Effector CD8-positive, alpha-beta T cell (primary cell): ENCODE data around the gene POLR1F.
"Not testable (repeated sequence)": the region's sequence is repeated elsewhere in the genome, so short reads cannot be mapped to it uniquely, and the experiment has no call there.

Experiments
- DNase-seq: peaks from one replicate; lab custom pipeline; 2025; lab: John Stamatoyannopoulos, UW
- total RNA-seq, 4 experiments: gene quantifications; one replicate each; lab custom pipeline; 2026; lab: John Stamatoyannopoulos, UW

Gene POLR1F
- 21.9 to 46.1 (median 25.2) reads per million in 4 experiments for total RNA-seq

DNA sequence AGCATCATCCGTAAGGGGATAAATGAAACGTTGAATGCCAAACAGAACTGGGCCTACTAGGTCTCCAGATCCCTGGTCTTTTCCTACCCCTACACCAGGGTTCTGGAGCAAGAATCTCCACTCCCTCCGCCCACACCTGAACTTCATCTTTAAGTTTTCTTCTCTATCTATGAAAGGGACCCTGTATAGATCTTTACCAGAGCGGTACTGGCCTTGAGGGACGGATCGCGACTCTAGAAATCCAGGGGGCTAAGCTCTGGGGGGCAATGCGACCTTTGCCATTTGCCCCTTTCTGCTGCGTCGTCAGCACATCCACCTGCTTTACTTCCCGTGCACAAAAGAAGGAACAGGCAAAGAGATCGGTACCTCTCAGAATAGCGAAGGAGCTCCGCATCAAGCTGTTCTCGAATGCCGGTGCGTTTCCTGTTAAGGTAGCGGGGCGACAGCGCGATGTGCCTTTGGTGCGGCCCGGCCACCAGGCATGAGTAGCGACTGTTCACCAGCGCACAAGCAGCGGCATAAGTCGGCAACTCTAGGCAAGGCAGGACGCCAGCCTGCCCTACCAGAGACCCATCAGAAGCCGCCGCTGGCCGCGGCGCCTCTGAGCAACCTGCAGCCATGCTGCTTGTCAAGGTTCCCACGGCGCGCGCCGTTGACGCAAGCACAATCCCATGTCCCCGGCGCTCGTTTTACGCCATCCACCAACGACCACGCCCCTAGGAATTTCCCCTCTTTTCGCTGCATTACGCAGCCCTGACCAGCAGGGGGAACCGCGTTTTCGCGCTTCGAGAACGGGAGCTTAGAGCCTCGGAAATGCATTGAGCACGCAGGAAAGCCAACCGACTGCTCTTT lies at the start of gene POLR1F:
Gene POLR1F, minus strand, starts transcription at position 641 of the 852 bp plus-strand sequence. Its CDS starts 21 bp downstream, at position 620.
- DNase-seq: peak; percentile 86

- no peak for DNase-seq
These were observed 45.8 kb upstream of the POLR1F start for GRCh38 chr7:19754521-19755116.

GRCh38 chr7:19752020-19752419 lies 43.2 kb upstream of the POLR1F start:
- no peak for DNase-seq

- no peak for DNase-seq
These were observed 40.8 kb upstream of the POLR1F start for GRCh38 chr7:19749658-19750057.

- no peak for DNase-seq
These were observed 39.0 kb upstream of the POLR1F start for GRCh38 chr7:19747740-19748339.

DNA sequence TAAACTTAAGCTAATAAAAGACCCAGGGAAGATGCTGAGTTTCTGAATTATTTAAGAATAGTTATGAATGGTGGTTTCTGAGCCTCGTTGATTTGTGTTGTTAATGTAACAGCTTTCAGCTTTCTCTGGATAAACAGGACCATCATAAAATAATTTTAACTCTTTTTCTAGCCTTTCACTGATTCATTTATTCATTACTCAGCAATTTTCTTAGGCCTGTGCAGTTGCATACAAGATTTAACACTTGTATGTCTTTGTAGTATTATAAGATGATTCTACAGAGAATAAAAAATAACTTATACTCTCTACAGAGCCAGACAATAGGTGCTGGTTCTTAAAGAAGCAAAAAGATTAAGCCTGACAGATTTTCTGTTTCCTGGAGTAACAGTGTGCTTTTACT lies 35.2 kb upstream of the POLR1F start:
- no peak for DNase-seq

DNA sequence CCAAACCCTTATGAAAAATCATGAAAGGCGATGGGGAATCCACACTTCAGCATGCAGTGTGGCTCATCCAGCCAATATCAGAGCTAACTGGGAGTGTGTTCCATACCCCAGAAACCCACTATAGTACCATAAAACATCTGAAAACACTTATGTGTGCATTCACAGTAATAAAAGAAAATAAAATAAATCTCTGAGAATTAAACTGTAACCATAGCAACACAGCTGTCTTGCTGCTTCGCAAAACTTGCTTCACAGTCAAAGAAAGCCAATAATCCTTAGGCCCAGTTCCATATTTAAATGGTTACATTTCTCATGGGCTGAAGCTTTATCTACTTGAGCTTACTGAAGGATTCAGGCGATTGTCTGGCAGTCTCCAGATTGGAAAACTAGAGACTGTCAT lies 19.9 kb upstream of the POLR1F start:
- DNase-seq: no peak

DNA sequence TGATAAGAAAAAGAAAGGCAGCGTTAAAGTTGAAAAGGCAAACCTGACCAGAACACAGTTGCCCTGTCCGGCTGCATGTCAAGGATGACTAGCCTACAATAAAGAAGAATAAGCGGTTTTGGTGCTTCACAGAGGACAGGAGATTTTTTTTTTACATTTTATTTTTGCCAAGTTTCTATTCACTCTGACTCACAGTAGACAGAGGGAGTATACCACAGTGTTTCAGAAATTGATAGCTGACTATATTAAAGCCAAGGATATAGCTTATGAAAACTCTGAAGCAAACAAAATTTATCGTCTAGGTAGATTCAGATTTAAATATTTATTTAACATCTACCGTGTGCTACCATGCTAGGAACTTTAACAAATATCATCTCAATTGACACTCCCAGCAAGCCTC lies 16.9 kb upstream of the POLR1F start:
- no peak for DNase-seq

DNA sequence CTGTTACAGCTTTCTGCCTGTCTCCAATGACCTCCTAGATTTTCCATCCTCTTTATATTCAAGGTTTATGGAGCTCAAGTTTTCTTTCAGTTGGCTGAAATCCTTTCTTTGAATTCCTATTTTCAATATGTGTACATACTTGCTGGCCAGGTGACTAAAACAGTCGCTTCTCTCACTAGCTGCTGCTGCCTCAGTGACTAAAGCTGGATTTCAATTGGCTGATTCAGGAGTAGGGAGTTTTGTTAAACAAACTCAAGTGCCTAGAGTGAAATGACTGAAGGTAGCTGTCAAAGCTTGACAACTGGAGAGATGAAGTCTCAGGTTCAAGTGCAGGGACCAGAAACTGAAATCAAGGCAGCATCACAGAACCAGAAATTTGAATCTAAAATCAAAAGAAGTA lies 6.7 kb upstream of the POLR1F start:
- DNase-seq: no peak

DNA sequence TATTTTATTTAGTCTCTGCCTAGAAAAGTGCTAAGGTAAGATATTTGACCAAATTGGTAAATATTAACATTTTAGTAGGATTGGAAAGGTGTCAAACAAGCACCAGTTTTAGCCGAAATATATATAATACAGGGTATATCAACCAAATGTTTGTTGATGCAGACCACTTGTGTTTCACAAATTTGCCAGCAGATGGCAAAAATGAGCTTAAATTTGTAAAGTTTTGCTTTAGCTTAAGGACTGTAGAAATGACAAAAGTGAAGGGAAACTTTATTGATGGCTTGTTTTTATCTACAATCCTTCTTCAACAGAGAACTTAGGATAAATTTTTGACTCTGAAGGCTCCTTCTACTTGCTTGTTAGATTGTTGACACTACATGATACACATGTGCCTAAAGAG lies 4.8 kb upstream of the POLR1F start:
- peak; percentile 19 for DNase-seq

DNA sequence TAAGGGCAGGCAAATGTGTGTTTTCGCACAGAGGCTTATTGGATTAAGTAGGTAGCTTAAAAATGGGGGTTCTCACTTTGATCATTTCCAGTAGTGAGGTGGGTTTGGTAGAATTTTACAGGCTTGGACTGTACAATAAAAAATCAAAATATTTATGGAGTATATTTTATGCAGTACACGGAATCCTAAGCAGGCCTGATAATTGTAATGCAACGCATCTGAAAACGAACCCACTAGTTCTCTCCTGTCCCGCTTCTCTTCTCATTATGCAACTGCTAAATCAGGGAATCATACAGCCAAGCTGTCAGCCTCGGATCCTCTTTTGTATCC lies 377 bp upstream of the POLR1F start:
- DNase-seq: no peak

DNA sequence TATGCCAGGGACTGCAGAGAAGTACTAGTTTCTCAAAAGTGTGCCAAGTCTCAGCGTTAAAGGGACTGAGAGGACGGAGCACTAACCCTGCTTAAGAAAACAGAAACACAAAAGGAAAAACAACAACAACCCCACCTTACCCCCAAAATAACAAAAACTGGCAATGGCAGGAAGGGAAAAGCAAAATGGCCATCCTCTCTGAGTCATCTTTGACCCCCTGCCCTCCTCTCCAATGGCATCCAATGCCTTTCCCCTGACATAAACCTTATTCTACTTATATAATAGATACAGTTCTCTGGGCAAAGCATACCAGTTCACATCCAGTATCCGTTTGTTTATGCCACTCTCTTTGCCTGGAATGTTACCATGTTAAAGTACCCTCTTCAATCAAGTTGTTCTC lies 1.6 kb downstream of the POLR1F start:
- DNase-seq: no peak

DNA sequence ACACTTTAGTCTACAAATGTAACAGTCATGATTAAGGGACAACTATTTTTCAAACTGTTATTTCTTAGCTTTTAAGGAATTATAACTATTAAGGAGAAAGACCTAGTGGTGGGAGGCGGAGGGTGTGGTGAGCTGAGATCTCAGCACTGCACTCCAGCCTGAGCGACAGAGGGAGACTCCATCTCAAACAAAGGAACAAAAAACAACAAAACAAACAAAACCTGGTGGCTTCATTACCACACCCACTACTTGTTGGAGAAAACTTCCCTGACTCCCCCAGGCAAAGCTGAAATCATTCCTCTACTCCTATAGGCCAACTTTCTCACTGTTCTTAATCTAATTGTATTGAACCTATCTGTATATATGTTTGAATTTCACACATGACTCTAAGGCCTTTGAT lies 3.2 kb downstream of the POLR1F start:
- no peak for DNase-seq

- DNase-seq: no peak
These were observed 7.4 kb downstream of the POLR1F start for GRCh38 chr7:19701471-19701870.

DNA sequence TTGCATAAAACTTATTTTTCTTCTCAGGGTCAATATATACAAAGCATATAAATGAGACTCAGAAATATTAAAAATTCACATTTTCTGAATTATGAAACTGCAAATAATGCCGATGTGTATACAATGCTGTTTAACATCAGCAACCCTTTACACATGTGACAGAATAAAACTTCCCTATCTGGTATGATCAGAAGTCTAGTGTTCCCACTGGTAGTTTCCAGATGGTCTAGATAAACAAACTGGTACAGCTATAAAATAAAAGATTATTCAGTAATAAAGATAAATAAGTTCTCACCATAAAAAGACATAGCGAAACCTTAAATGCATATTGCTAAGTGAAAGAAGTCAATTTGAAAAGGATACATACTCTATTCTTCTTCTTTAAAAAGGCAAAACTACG lies 7.9 kb downstream of the POLR1F start:
- DNase-seq: no peak

DNA sequence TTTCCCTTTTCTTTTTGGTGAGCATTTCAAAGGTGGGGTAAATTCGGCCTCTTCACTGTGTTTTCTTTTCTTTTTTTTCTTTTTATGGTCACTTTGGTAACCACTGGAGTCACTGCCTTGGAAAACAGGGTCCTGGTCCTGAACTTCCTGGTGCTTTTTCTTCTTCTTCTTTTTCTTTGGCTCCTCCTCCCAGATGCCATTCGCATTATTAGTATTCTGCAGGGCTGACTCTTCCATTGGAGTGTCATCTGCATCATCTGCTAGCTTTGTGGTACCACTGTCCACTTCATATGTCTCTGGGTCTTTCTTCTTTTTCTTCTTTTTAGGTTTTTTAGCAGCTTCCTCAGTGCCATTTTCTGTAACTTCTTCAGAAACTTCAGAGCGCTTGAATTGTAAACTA lies 10.5 kb downstream of the POLR1F start:
- DNase-seq: no peak

DNA sequence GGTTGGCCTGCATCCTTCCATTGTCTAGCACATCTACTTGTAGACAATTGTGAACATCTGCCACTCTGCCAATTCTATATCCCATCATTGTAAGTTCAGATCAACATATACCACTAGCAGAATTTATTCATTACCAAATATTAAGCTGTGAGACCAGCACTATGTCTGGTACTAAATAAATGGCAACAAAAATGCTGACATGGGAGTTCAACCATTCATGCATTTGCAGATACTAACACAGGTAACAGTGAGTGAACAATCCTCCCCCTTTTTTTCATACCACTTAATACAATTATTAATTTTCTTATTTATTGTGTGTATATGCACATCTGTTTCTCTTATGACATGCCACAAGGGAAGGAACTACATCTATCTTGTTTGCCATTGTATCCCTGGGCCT lies 11.9 kb downstream of the POLR1F start:
- DNase-seq: no peak

GRCh38 chr7:19692111-19692828 lies 16.6 kb downstream of the POLR1F start:
- DNase-seq: no peak

DNA sequence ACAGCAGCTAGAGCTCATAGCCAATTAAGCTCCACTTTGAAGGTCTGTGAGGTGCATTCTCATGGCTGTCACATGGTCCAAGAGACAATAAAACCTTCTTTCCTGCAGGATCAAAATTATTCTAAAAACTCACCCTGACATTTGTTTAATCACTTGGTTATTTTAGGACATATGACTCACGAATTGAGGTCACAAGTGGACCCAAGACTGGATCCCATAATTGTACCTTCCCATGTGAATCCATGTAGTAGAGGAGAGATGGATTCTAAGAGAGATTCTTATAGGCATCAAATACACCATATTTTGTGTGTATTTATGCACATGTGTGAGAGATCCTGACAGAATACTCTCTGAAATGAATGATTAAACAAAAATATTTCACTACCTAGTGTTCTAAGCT lies 18.1 kb downstream of the POLR1F start:
- DNase-seq: no peak

GRCh38 chr7:19689130-19689529 lies 19.7 kb downstream of the POLR1F start:
- not testable (repeated sequence) for DNase-seq

- DNase-seq: no peak
These were observed 27.2 kb downstream of the POLR1F start for GRCh38 chr7:19681596-19681995.

- no peak for DNase-seq
These were observed 31.7 kb downstream of the POLR1F start for GRCh38 chr7:19677180-19677579.

- DNase-seq: no peak
These were observed 33.0 kb downstream of the POLR1F start for GRCh38 chr7:19675816-19676215.
